Endothelial cell of umbilical vein (primary cell): Measurements from ENCODE around the gene MRPS14. TPM values are rescaled to one million over a fixed set of nuclear protein-coding genes. Genes with fewer than 3 reads are reported as not detected.

ENCODE experiments used
- BruUV-seq: library from RNA; stranded (reverse); fragments of 400-500 nt; replicated peaks from 2 replicates; lab custom pipeline; 2021; lab: Mats Ljungman, UMichigan
- CTCF ChIA-PET: fragments of 300-600, 350-600 bp; sonication (Branson Sonifier 250); formaldehyde crosslinking; loops from one replicate; lab custom pipeline; 2021; ENCODE audit warnings: antibody characterized with exemption, inconsistent platforms; lab: Charles Lee
- POLR2A ChIA-PET: fragments of 300-600, 350-600 bp; sonication (Branson Sonifier 250); formaldehyde crosslinking; loops from one replicate; lab custom pipeline; 2021; ENCODE audit warnings: antibody characterized with exemption, inconsistent platforms; lab: Charles Lee
- DNase-seq: peaks from one replicate; pipeline ENCODE4 v3.0.0-alpha.2; 2011; ENCODE audit warnings: low read depth, low spot score
- FAIRE-seq: peaks from 2 replicates; lab custom pipeline; 2011; peaks lifted over from hg19 to GRCh38; lab: Jason Lieb, UNC
- H2AFZ ChIP-seq: 2 replicates; pipeline ENCODE4 v1.6.0; 2012; ENCODE audit warnings: low read depth, low read length, control low read depth, inconsistent platforms
- H3K27ac ChIP-seq: 2 replicates; pipeline ENCODE4 v1.5.1; 2011; ENCODE audit warnings: low read depth, mild to moderate bottlenecking, control low read depth, low read length, moderate library complexity; ENCODE audit not compliant: insufficient read depth
- H3K27me3 ChIP-seq, 2 experiments: 2 replicates each; pipeline versions ENCODE4 v1.6.0 to v1.6.1; 2011; ENCODE audit warnings: low read length in 2 of 2, mixed read lengths in 1 of 2; ENCODE audit not compliant: control insufficient read depth in 2 of 2, insufficient read depth in 2 of 2
- H3K36me3 ChIP-seq, 2 experiments: 2 replicates in 1 of 2; 3 replicates in 1 of 2; pipeline ENCODE4 v1.5.1; 2011; ENCODE audit warnings: low read length in 2 of 2, mild to moderate bottlenecking in 1 of 2, moderate library complexity in 1 of 2; ENCODE audit not compliant: control insufficient read depth in 2 of 2, insufficient read depth in 2 of 2; ENCODE audit errors: extremely low read depth in 1 of 2
- H3K4me1 ChIP-seq: 3 replicates; pipeline ENCODE4 v1.5.1; 2011; ENCODE audit warnings: mild to moderate bottlenecking, low read length; ENCODE audit not compliant: control insufficient read depth, insufficient read depth; ENCODE audit errors: extremely low read depth
- H3K4me2 ChIP-seq: 2 replicates; pipeline ENCODE4 v1.6.1; 2011; ENCODE audit warnings: low read length, control low read depth, mixed read lengths; ENCODE audit not compliant: insufficient read depth
- H3K4me3 ChIP-seq, 3 experiments: fragments of 200-600 bp in 1 of 3; sonication (generic), shearing (Covaris generic) in 1 of 3; replicated peaks in 1 of 3; 2 replicates each; pipeline ENCODE4 v1.5.1; 2011 to 2016; ENCODE audit warnings: control low read depth in 3 of 3, low read length in 3 of 3, mild to moderate bottlenecking in 2 of 3, inconsistent platforms in 1 of 3, low read depth in 1 of 3, moderate library complexity in 1 of 3; ENCODE audit not compliant: insufficient read depth in 1 of 3
- H3K79me2 ChIP-seq: 2 replicates; pipeline ENCODE4 v1.6.0; 2012; ENCODE audit warnings: low read length, inconsistent platforms; ENCODE audit not compliant: control insufficient read depth, insufficient read depth
- H3K9ac ChIP-seq: replicated peaks from 2 replicates; pipeline ENCODE3; 2011; ENCODE audit warnings: low read length, control low read depth; ENCODE audit not compliant: insufficient read depth; ENCODE audit errors: extremely low read depth
- H3K9me1 ChIP-seq: replicated peaks from 3 replicates; pipeline ENCODE4 v1.6.0; 2011; ENCODE audit warnings: mild to moderate bottlenecking, low read length; ENCODE audit not compliant: control insufficient read depth, insufficient read depth; ENCODE audit errors: extremely low read depth
- H3K9me3 ChIP-seq: replicated peaks from 2 replicates; pipeline ENCODE4 v1.5.1; 2012; ENCODE audit warnings: low read length, inconsistent platforms; ENCODE audit not compliant: control insufficient read depth, insufficient read depth
- H4K20me1 ChIP-seq: replicated peaks from 2 replicates; pipeline ENCODE3; 2011; ENCODE audit warnings: mild to moderate bottlenecking, low read length; ENCODE audit not compliant: control insufficient read depth, insufficient read depth; ENCODE audit errors: extremely low read depth
- CTCF ChIP-seq, 2 donors: IDR thresholded peaks; 1 replicate in 1 of 2; 2 replicates in 1 of 2; pipeline ENCODE4 v1.5.1; 2011; ENCODE audit warnings: low read length in 2 of 2, mild to moderate bottlenecking in 2 of 2, moderate library complexity in 2 of 2, control low read depth in 1 of 2, inconsistent platforms in 1 of 2, low read depth in 1 of 2; ENCODE audit not compliant: insufficient read depth in 1 of 2; ENCODE audit errors: extremely low read depth in 1 of 2
- EZH2 ChIP-seq: IDR thresholded peaks from 2 replicates; pipeline ENCODE4 v1.6.1; 2012; ENCODE audit warnings: borderline replicate concordance, low read depth, mild to moderate bottlenecking, moderate library complexity, low read length, inconsistent platforms; ENCODE audit not compliant: severe bottlenecking
- FOS ChIP-seq: IDR thresholded peaks from 2 replicates; pipeline ENCODE4 v1.6.1; 2011; ENCODE audit warnings: mild to moderate bottlenecking, low read length, moderate library complexity, borderline replicate concordance; ENCODE audit not compliant: insufficient read depth
- GATA2 ChIP-seq: IDR thresholded peaks from 2 replicates; pipeline ENCODE4 v1.7.0; 2011; ENCODE audit warnings: low read depth, mild to moderate bottlenecking, moderate library complexity, mixed read lengths, low read length; ENCODE audit not compliant: insufficient read length, insufficient read depth
- JUN ChIP-seq: IDR thresholded peaks from 2 replicates; pipeline ENCODE4 v1.6.1; 2011; ENCODE audit warnings: borderline replicate concordance, low read depth; ENCODE audit not compliant: insufficient read length, insufficient read depth
- MAX ChIP-seq: IDR thresholded peaks from 2 replicates; pipeline ENCODE4 v1.6.1; 2011; ENCODE audit not compliant: insufficient read depth, insufficient read length
- MYC ChIP-seq: IDR thresholded peaks from one replicate; pipeline ENCODE4 v1.6.1; 2011; ENCODE audit warnings: mild to moderate bottlenecking, low read depth, low read length
- POLR2A ChIP-seq: IDR thresholded peaks from 2 replicates; pipeline ENCODE4 v1.6.1; 2012; ENCODE audit warnings: low read depth, mild to moderate bottlenecking, control low read depth, low read length
- POLR2AphosphoS5 ChIP-seq: IDR thresholded peaks from 2 replicates; pipeline ENCODE4 v1.6.1; 2012; ENCODE audit warnings: low read depth, mild to moderate bottlenecking, control low read depth, low read length, moderate library complexity; ENCODE audit not compliant: insufficient read depth
- dilution Hi-C: fragments of 300-500 bp; cut with MboI; formaldehyde crosslinking; loops from one replicate; pipeline ENCODE4 v1.15.0; 2019; ENCODE audit warnings: low sequenced_read_pairs; ENCODE audit not compliant: extremely low pct_ligation_motif_present
- intact Hi-C: fragments of 100-400 bp; cut with micrococcal nuclease; formaldehyde crosslinking; loops from one replicate; pipeline ENCODE4 v1.10.0; 2022
- polyA plus RNA-seq, 4 experiments: library from polyadenylated mRNA; depleted of rRNA in 3 of 4; stranded (reverse) in 3 of 4; unstranded in 1 of 4; fragments of >200 nt; gene quantifications; 2 replicates each; pipeline versions ENCODE4 v1.2.1 to v1.2.3, GENCODE V29; 2011 to 2012; ENCODE audit warnings: missing spikeins in 1 of 4
- total RNA-seq: library from RNA; stranded (reverse); gene quantifications from 2 replicates; pipeline ENCODE4 v1.2.3, GENCODE V29; 2021

The MRPS14 gene
- total and polyA plus RNA-seq, 2 donors (not counting 3 experiments of a cell fraction or from before 2014, with no cell fraction given): 29.5 to 31.8 TPM

GRCh38 chr1:175037416-175037815 is 14.2 kb upstream of the MRPS14 start:
- Histone ChIP-seq H3K79me2 (no peaks in the 10 kb centered on the region), H3K4me1 (no peaks in the 10 kb centered on the region), H3K27ac (no peak overlapping the region), H3K36me3 (no peaks in the 10 kb centered on the region), H3K4me2 (no peak overlapping the region), H4K20me1 (no peaks in the 10 kb centered on the region), H3K9ac (no peak overlapping the region), H3K9me3 (no peaks in the 10 kb centered on the region), H3K4me3 (no peak overlapping the region), H3K27me3 (peaks cover 0 to 2% of the 10 kb centered on the region in 2 experiments), H3K9me1 (no peaks in the 10 kb centered on the region), H2AFZ (no peak overlapping the region)
- DNase-seq (no peak), FAIRE-seq (no peak)
- BruUV-seq: no TSS peak
- intact Hi-C loops: no loop called here
- CTCF ChIA-PET: no interaction called here
- TF ChIP-seq FOS (no peak), POLR2AphosphoS5 (no peak), MAX (no peak), CTCF (IDR thresholded peaks at IDR 0.05; ENCODE audit: extremely low read depth in 1 of 2, insufficient read depth in 1 of 2, low read depth in 1 of 2, low read length in 2 of 2) (no peak), POLR2A (no peak), EZH2 (no peak), GATA2 (no peak), MYC (no peak), JUN (no peak)
- POLR2A ChIA-PET: no interaction called here
- dilution Hi-C loops: no loop called here
